Measurements from ENCODE around the gene BCLAF1. TPM values are rescaled to one million over a fixed set of nuclear protein-coding genes. Genes with fewer than 3 reads are reported as not detected.

BCLAF1 gene
- total and polyA plus RNA-seq, 2 of the 8 experiments (the other 6 are each of a cell fraction or from before 2014, with no cell fraction given): 30.5 to 230 TPM

DNA sequence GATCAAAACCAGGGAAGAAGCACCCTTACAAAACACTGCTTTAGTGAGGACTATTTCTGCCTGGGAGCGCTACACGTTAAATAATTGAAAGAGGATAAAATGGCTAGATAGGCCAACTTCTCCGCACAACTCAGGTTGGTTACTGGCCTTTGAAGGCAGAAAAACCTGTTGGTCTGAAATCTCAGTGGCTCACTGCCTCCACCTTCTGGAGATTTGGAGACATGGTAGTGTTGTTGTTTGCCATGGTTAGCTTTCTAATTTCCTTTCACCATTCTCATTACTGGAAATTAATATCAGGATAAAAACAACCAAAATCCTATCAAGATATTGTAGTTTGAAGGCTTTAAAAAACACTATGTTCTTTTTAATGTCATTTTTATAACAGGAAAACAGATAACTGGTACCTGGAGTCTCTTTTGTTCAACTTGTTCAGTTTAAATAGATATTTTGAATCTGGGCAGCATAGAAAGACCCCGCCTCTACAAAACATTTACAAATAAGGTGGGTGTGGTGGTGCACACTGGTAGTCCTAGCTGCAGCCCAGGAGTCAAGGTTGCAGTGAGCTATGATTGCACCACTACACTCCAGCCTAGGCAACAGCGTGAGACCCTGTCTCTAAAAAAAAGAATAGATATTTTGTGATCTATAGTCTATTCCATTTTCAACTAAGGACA lies 27.5 kb upstream of the BCLAF1 start:
- no peak overlapping the region for H3K9ac ChIP-seq (replicated peaks in 1 of 4; ENCODE audit: extremely low read depth in 1 of 4, low read depth in 3 of 4, low read length in 3 of 4)
- no peak overlapping the region for H2BK15ac ChIP-seq (ENCODE audit: low read length)
- no peak overlapping the region for H3K4ac ChIP-seq (replicated peaks; ENCODE audit: insufficient read length, low read depth, low read length)
- no peak overlapping the region for H3K23ac ChIP-seq (ENCODE audit: insufficient read length)
- no peak overlapping the region for H3K56ac ChIP-seq (replicated peaks; ENCODE audit: insufficient read length, low read depth, low read length)
- H3K27ac ChIP-seq (ENCODE audit: low read depth, low read length): no peak overlapping the region
- no peak overlapping the region for H2BK20ac ChIP-seq (ENCODE audit: low read length)
- no peak overlapping the region for H3K14ac ChIP-seq (ENCODE audit: insufficient read length)
- no peaks in the 10 kb centered on the region for H3K79me1 ChIP-seq (ENCODE audit: low read depth, low read length)
- no peak overlapping the region for H2BK12ac ChIP-seq (ENCODE audit: low read depth, low read length)
- POLR2A ChIA-PET (ENCODE audit: partially characterized antibody): interaction anchor here (0.8 to 3.0 kb wide), 2 partner anchors 28 to 190 kb away, joined by 3 to 32 read pairs; partner anchors contain the start of gene BCLAF1
- H3K23me2 ChIP-seq (ENCODE audit: low read depth, low read length): no peaks in the 10 kb centered on the region; the same call in 1 of the 2 replicates
- no peak overlapping the region for H3K4me2 ChIP-seq (ENCODE audit: insufficient read depth in 1 of 2, low read depth in 2 of 2, low read length in 2 of 2)
- H3K4me1 ChIP-seq (replicated peaks in 1 of 4; ENCODE audit: control insufficient read depth in 3 of 4, insufficient read depth in 4 of 4, low read length in 3 of 4): no peaks in the 10 kb centered on the region
- peak overlapping the region; percentile 79; the same call in 1 of the 2 replicates for H2AFZ ChIP-seq (ENCODE audit: low read length)
- peak in 1 of 2 experiments; percentile 25 for DNase-seq (ENCODE audit: low read depth in 1 of 2, low spot score in 2 of 2)
- no peak overlapping the region for H4K91ac ChIP-seq (replicated peaks; ENCODE audit: insufficient read length, low read length)
- no peaks in the 10 kb centered on the region for H3K79me2 ChIP-seq (ENCODE audit: control insufficient read depth in 1 of 2, insufficient read depth in 2 of 2, low read length in 2 of 2)
- 58% methylated on average over 5 of the region's 5 CpGs; no CpG with 5 or more reads in 1 of the 2 experiments for WGBS, 2 experiments (ENCODE audit: extremely low coverage in 1 of 2, insufficient coverage in 1 of 2, insufficient read length in 1 of 2, insufficient replicate concordance in 2 of 2, low coverage in 1 of 2, low lambda C conversion rate in 2 of 2, missing lambda C conversion rate in 1 of 2)
- no peaks in the 10 kb centered on the region for H3K9me3 ChIP-seq (ENCODE audit: insufficient read depth in 2 of 2, low read depth in 1 of 2, low read length in 1 of 2)
- H4K5ac ChIP-seq (ENCODE audit: insufficient read length, low read depth, low read length): no peak overlapping the region
- H3K18ac ChIP-seq (ENCODE audit: extremely low read depth, low read length): no peak overlapping the region
- peak; percentile 95 for FAIRE-seq
- H4K8ac ChIP-seq (ENCODE audit: extremely low read depth, insufficient read depth, low read length): no peak overlapping the region
- CTCF ChIA-PET (ENCODE audit: partially characterized antibody): interaction anchor here (0.7 to 3.5 kb wide), 35 partner anchors 10 to 866 kb away, joined by 3 to 30 read pairs (median 4); partner anchors contain the start of genes BCLAF1 and MTFR2
- no peak overlapping the region for H2AK5ac ChIP-seq (ENCODE audit: low read depth, low read length)
- no peak overlapping the region for H2BK120ac ChIP-seq (replicated peaks; ENCODE audit: low read depth, low read length)
- H3K27me3 ChIP-seq (replicated peaks in 1 of 4; ENCODE audit: control insufficient read depth in 3 of 4, extremely low read depth in 1 of 4, insufficient read depth in 3 of 4, low read length in 3 of 4): no peaks in the 10 kb centered on the region
- H3K4me3 ChIP-seq (ENCODE audit: extremely low read depth in 1 of 4, insufficient read depth in 2 of 4, low read depth in 3 of 4, low read length in 4 of 4): no peak overlapping the region
- no peak overlapping the region for H2BK5ac ChIP-seq (ENCODE audit: low read depth, low read length)
- no peaks in the 10 kb centered on the region for H3K36me3 ChIP-seq (ENCODE audit: control insufficient read depth in 2 of 4, insufficient read depth in 4 of 4, low read length in 3 of 4)
- H4K20me1 ChIP-seq (replicated peaks in 1 of 2; ENCODE audit: control insufficient read depth in 1 of 2, insufficient read depth in 2 of 2, low read length in 2 of 2): no peaks in the 10 kb centered on the region
- TF ChIP-seq HDAC6 (IDR thresholded peaks at IDR 0.05; ENCODE audit: low read depth, low read length) (no peak), BACH1 (IDR thresholded peaks at IDR 0.05; ENCODE audit: low read length) (no peak), KDM5A (IDR thresholded peaks at IDR 0.05; ENCODE audit: low read length) (no peak), RAD21 (IDR thresholded peaks at IDR 0.05 in 1 of 2, conservative IDR thresholded peaks at IDR 0.05 in 1 of 2; ENCODE audit: low read depth in 2 of 2, low read length in 2 of 2) (peak; percentile 85 to 86), FOSL1 (IDR thresholded peaks at IDR 0.05; ENCODE audit: insufficient read depth, low read depth, low read length) (no peak), SP2 (IDR thresholded peaks at IDR 0.05; ENCODE audit: low read length) (no peak), TEAD4 (IDR thresholded peaks at IDR 0.05; ENCODE audit: low read depth, low read length) (no peak)
- TF ChIP-seq, protein P1, sequence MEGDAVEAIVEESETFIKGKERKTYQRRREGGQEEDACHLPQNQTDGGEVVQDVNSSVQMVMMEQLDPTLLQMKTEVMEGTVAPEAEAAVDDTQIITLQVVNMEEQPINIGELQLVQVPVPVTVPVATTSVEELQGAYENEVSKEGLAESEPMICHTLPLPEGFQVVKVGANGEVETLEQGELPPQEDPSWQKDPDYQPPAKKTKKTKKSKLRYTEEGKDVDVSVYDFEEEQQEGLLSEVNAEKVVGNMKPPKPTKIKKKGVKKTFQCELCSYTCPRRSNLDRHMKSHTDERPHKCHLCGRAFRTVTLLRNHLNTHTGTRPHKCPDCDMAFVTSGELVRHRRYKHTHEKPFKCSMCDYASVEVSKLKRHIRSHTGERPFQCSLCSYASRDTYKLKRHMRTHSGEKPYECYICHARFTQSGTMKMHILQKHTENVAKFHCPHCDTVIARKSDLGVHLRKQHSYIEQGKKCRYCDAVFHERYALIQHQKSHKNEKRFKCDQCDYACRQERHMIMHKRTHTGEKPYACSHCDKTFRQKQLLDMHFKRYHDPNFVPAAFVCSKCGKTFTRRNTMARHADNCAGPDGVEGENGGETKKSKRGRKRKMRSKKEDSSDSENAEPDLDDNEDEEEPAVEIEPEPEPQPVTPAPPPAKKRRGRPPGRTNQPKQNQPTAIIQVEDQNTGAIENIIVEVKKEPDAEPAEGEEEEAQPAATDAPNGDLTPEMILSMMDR (IDR thresholded peaks at IDR 0.05; ENCODE audit: control extremely low read depth in 1 of 3, insufficient read depth in 1 of 3, low read depth in 1 of 3, low read length in 3 of 3): peak; percentile 17 to 80 (median 72)
- TF ChIP-seq, protein P2, sequence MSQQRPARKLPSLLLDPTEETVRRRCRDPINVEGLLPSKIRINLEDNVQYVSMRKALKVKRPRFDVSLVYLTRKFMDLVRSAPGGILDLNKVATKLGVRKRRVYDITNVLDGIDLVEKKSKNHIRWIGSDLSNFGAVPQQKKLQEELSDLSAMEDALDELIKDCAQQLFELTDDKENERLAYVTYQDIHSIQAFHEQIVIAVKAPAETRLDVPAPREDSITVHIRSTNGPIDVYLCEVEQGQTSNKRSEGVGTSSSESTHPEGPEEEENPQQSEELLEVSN (IDR thresholded peaks at IDR 0.05): no peak

All from H1 (cell line).